ENCODE results near the gene ANKRD61. TPM values are rescaled to one million over a fixed set of nuclear protein-coding genes. Genes with fewer than 3 reads are reported as not detected.
A peak's percentile ranks its signal among the peaks of the same experiment; 100 is the strongest.

The ANKRD61 gene
- total and polyA plus RNA-seq, 8 donors = 1.3 to 4.1 TPM; not detected in 6

DNA sequence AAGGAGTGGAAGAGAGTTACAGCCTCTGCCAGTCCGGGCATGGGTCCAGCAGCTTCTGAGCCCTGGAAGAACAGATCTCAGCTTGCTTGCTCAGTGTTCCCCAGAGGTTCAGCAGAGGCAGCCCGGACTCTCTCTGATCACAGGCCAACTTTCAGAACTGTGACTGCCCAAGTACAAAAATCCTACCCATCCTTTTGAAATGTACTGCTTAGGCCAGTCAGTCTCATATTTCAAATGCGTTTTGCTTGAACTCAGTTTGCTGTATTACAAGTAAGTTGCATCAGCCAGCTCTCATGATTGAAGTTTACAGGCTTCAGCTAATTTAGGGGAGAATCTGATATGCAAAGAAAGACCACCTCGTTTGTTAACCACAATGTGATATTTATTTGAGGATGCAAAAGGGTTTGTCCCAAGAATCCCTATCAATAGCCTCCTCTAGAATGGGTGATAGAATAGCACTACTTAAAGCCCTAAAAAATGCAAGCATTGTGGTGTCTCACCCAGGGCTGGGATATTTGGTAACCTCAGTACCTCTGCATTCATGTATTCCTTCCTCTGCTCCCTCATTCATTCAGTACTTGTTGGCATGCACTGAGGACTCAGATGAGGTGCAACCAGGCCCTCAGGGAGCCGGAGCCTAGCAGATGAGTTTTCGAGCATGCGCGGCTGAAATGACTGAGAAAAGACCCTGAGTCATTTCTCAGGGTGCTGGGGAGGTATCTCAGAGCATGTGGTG, 15.1 kb upstream of the ANKRD61 start:
- intact Hi-C loops (cut with DNase I; ENCODE audit: low total_unique reads) = no loop called here
- H3K9me3 ChIP-seq = no peaks in the 10 kb centered on the region
- H3K36me3 ChIP-seq = peaks cover 28 to 65% (median 64%) of the 10 kb centered on the region in 4 donors
- peaks cover 13 to 45% (median 29%) of the 10 kb centered on the region in 4 donors for H3K4me1 ChIP-seq
- DNase-seq = peak; percentile 62 to 78
- no peak overlapping the region for H3K4me3 ChIP-seq
- no peaks in the 10 kb centered on the region for H3K27me3 ChIP-seq
- TF ChIP-seq POLR2A (IDR thresholded peaks at IDR 0.05) (no peak), POLR2AphosphoS5 (IDR thresholded peaks at IDR 0.05) (no peak)
- TF ChIP-seq, protein P1, sequence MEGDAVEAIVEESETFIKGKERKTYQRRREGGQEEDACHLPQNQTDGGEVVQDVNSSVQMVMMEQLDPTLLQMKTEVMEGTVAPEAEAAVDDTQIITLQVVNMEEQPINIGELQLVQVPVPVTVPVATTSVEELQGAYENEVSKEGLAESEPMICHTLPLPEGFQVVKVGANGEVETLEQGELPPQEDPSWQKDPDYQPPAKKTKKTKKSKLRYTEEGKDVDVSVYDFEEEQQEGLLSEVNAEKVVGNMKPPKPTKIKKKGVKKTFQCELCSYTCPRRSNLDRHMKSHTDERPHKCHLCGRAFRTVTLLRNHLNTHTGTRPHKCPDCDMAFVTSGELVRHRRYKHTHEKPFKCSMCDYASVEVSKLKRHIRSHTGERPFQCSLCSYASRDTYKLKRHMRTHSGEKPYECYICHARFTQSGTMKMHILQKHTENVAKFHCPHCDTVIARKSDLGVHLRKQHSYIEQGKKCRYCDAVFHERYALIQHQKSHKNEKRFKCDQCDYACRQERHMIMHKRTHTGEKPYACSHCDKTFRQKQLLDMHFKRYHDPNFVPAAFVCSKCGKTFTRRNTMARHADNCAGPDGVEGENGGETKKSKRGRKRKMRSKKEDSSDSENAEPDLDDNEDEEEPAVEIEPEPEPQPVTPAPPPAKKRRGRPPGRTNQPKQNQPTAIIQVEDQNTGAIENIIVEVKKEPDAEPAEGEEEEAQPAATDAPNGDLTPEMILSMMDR (IDR thresholded peaks at IDR 0.05) = no peak
- H3K27ac ChIP-seq = peak overlapping the region in 4 of 5 donors; percentile 22 to 74 (median 40)
- 61 to 76% (median 65%) methylated on average over 8 of the region's 8 CpGs for WGBS, 5 donors

DNA sequence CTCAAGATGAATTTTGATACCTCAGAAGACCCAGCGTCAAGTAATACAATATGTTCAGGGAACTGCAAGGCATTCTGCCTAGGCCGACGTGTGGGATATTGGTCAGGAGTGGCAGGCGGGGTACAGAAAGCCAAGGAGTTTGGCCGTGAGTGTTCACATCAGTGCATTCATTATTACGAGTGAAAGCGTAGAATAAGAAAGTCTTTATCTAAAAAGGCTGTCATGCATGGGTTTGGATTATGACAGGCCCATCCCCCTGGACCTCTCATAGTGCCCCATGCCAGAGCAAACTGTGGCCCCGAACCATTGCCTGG, 14.6 kb upstream of the ANKRD61 start:
- H3K4me3 ChIP-seq = no peak overlapping the region
- intact Hi-C loops (cut with DNase I; ENCODE audit: low total_unique reads) = no loop called here
- H3K9me3 ChIP-seq = no peaks in the 10 kb centered on the region
- 92 to 96% (median 92%) methylated on average over 8 of the region's 8 CpGs for WGBS, 5 donors
- H3K4me1 ChIP-seq = peaks cover 12 to 40% (median 26%) of the 10 kb centered on the region in 4 donors
- TF ChIP-seq, protein P1 (IDR thresholded peaks at IDR 0.05) = no peak
- TF ChIP-seq POLR2AphosphoS5 (IDR thresholded peaks at IDR 0.05) (no peak), EP300 (IDR thresholded peaks at IDR 0.05) (no peak), POLR2A (IDR thresholded peaks at IDR 0.05) (no peak)
- H3K27ac ChIP-seq = no peak overlapping the region
- H3K36me3 ChIP-seq = peaks cover 28 to 71% (median 69%) of the 10 kb centered on the region in 4 donors
- no peaks in the 10 kb centered on the region for H3K27me3 ChIP-seq
- no peak for DNase-seq

DNA sequence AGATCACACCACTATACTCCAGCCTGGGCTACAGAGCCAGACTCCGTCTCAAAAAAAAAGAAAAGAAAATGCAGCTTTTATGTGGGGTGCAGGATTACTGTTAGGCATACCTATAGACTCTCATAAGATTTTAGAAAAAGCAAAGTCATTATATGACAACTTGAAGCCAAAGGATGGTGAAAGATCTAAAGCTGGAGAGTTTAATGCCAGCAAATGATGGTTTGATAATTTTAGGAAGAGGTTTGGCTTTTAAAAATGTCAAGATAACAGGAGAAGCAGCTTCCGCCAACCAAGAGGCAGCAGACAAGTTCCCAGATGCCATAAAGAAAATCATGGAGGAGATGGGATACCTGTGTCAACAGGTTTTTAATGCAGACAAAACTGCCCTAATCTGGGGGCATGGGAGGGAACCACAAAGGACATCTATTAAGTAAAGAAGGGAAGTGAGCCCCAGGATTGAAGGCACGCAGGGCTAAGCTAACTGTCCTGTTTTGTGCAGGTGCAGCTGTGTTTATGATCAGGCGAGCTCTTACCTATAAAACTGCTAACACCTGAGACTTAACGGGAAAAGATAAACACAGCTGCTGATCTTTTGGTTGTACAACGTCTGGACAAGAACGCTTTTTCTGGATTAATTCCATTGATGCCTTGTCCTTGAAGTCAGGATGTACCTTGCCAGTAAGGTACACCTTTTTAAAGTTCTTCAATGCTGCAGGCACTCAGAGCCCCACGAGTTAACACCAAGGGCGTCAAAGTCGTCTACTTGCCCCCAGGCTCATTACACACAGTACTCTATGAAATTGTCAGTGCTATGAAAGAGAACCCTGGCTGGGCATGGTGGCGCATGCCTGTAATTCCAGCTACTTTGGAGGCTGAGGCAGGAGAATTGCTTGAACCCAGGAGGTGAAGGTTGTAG, 10.5 kb upstream of the ANKRD61 start:
- WGBS, 5 donors = 64 to 81% (median 71%) methylated on average over 11 of the region's 11 CpGs

DNA sequence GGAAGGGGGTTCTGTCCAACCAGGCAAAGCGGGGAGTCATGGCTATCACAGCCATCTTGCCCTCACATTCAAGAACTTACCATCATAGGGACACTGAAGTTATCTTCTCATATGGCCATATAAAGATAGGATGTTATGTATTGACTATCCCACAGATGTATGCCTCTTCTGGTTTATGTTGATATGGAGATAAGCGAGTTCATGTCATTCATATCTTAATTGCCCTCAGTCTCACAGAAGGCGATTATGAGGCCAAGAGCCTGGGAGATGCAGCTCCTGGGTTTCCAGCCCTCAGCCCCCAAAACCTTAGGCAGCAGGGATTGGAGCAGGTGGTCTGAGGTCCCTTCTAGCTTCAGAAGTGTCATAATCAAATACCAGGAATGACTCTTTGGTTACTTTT, 8.5 kb upstream of the ANKRD61 start:
- Histone ChIP-seq H3K27me3 (no peaks in the 10 kb centered on the region), H3K27ac (no peak overlapping the region), H3K9me3 (no peaks in the 10 kb centered on the region), H3K4me1 (peaks cover 0 to 16% (median 9%) of the 10 kb centered on the region in 4 donors), H3K36me3 (peaks cover 72 to 100% (median 100%) of the 10 kb centered on the region in 4 donors), H3K4me3 (no peak overlapping the region)
- TF ChIP-seq EP300 (IDR thresholded peaks at IDR 0.05) (no peak), POLR2A (IDR thresholded peaks at IDR 0.05) (no peak), POLR2AphosphoS5 (IDR thresholded peaks at IDR 0.05) (no peak)
- TF ChIP-seq, protein P1 (IDR thresholded peaks at IDR 0.05) = no peak
- WGBS, 5 donors = 89 to 96% (median 91%) methylated on average over 3 of the region's 3 CpGs
- no peak for DNase-seq
- intact Hi-C loops (cut with DNase I; ENCODE audit: low total_unique reads) = no loop called here

More for the DNA sequence above, 10.5 kb upstream of the ANKRD61 start:
- DNase-seq = no peak
- Histone ChIP-seq H3K9me3 (no peaks in the 10 kb centered on the region), H3K4me3 (no peak overlapping the region), H3K36me3 (peaks cover 67 to 100% (median 100%) of the 10 kb centered on the region in 4 donors), H3K4me1 (peaks cover 0 to 11% (median 4%) of the 10 kb centered on the region in 4 donors), H3K27me3 (no peaks in the 10 kb centered on the region), H3K27ac (no peak overlapping the region)
- no peak for TF ChIP-seq POLR2A (IDR thresholded peaks at IDR 0.05)
- TF ChIP-seq POLR2AphosphoS5 (IDR thresholded peaks at IDR 0.05) = no peak
- no peak for TF ChIP-seq EP300 (IDR thresholded peaks at IDR 0.05)
- TF ChIP-seq, protein P1 (IDR thresholded peaks at IDR 0.05) = no peak
- intact Hi-C loops (cut with DNase I; ENCODE audit: low total_unique reads) = no loop called here
